ENCODE results near the gene PRKCB.
A peak's percentile ranks its signal among the peaks of the same experiment; 100 is the strongest.

Gene PRKCB

GRCh38 chr16:23835390-23836077 is at the start of gene PRKCB:
Gene PRKCB (plus strand): TSS chr16:23835983.
- DNase-seq: peak; percentile 91

- DNase-seq: no peak
Measured at GRCh38 chr16:23786964-23787561, 48.7 kb upstream of the PRKCB start.

- no peak for DNase-seq
Measured at GRCh38 chr16:23788685-23789084, 47.1 kb upstream of the PRKCB start.

GRCh38 chr16:23795378-23795777 is 40.4 kb upstream of the PRKCB start:
- no peak for DNase-seq

GRCh38 chr16:23796941-23797340 is 38.8 kb upstream of the PRKCB start:
- no peak for DNase-seq

GRCh38 chr16:23801378-23801777 is 34.4 kb upstream of the PRKCB start:
- DNase-seq: peak; percentile 84

- no peak for DNase-seq
Measured at GRCh38 chr16:23802776-23803175, 33.0 kb upstream of the PRKCB start.

GRCh38 chr16:23803591-23804123 is 32.1 kb upstream of the PRKCB start:
- peak; percentile 68 for DNase-seq

- DNase-seq: no peak
Measured at GRCh38 chr16:23807028-23807427, 28.8 kb upstream of the PRKCB start.

GRCh38 chr16:23821467-23821866 is 14.3 kb upstream of the PRKCB start:
- no peak for DNase-seq

- DNase-seq: no peak
Measured at GRCh38 chr16:23821875-23822688, 13.7 kb upstream of the PRKCB start.

- DNase-seq: no peak
Measured at GRCh38 chr16:23823475-23824384, 12.1 kb upstream of the PRKCB start.

- no peak for DNase-seq
Measured at GRCh38 chr16:23824909-23825308, 10.9 kb upstream of the PRKCB start.

GRCh38 chr16:23826528-23827045 is 9.2 kb upstream of the PRKCB start:
- no peak for DNase-seq

GRCh38 chr16:23827057-23827456 is 8.7 kb upstream of the PRKCB start:
- no peak for DNase-seq

GRCh38 chr16:23829454-23829853 is 6.3 kb upstream of the PRKCB start:
- no peak for DNase-seq

GRCh38 chr16:23830276-23830675 is 5.5 kb upstream of the PRKCB start:
- DNase-seq: no peak

GRCh38 chr16:23832882-23833281 is 2.9 kb upstream of the PRKCB start:
- DNase-seq: no peak

- no peak for DNase-seq
Measured at GRCh38 chr16:23833504-23833903, 2.3 kb upstream of the PRKCB start.

- DNase-seq: no peak
Measured at GRCh38 chr16:23833960-23834685, 1.7 kb upstream of the PRKCB start.

- DNase-seq: no peak
Measured at GRCh38 chr16:23836078-23836403, 258 bp downstream of the PRKCB start.
